ENCODE data around the gene TTLL13. TPM values are rescaled to one million over a fixed set of nuclear protein-coding genes. Genes with fewer than 3 reads are reported as not detected.

Gene TTLL13
- total RNA-seq, 2 donors from 2014 or later: not detected

- Histone ChIP-seq H3K4me1 (peaks cover 0 to 50% of the 10 kb centered on the region in 2 donors), H3K27ac (peak overlapping the region; percentile 84 to 86), H3K36me3 (peaks cover 47% of the 10 kb centered on the region), H3K27me3 (no peaks in the 10 kb centered on the region), H3K4me3 (no peak overlapping the region), H3K9me3 (no peaks in the 10 kb centered on the region)
- TF ChIP-seq CTCF (IDR thresholded peaks at IDR 0.05): no peak
- no peak for DNase-seq (ENCODE audit: low spot score)
These were observed 18.7 kb upstream of the TTLL13 start for GRCh38 chr15:90230610-90231009.

- Histone ChIP-seq H3K27me3 (no peaks in the 10 kb centered on the region), H3K27ac (peak overlapping the region; percentile 84 to 86), H3K36me3 (peaks cover 40% of the 10 kb centered on the region), H3K9me3 (no peaks in the 10 kb centered on the region), H3K4me1 (peaks cover 0 to 50% of the 10 kb centered on the region in 2 donors), H3K4me3 (no peak overlapping the region)
- DNase-seq (ENCODE audit: low spot score): no peak
- no peak for TF ChIP-seq CTCF (IDR thresholded peaks at IDR 0.05)
These were observed 18.0 kb upstream of the TTLL13 start for GRCh38 chr15:90231028-90232017.

GRCh38 chr15:90232196-90232595, 17.2 kb upstream of the TTLL13 start:
- Histone ChIP-seq H3K36me3 (peaks cover 34% of the 10 kb centered on the region), H3K27ac (peak overlapping the region in 1 of 2 donors; percentile 86), H3K4me3 (no peak overlapping the region), H3K4me1 (peaks cover 0 to 50% of the 10 kb centered on the region in 2 donors), H3K9me3 (no peaks in the 10 kb centered on the region), H3K27me3 (no peaks in the 10 kb centered on the region)
- no peak for TF ChIP-seq CTCF (IDR thresholded peaks at IDR 0.05)
- DNase-seq (ENCODE audit: low spot score): no peak

GRCh38 chr15:90232941-90233386, 16.4 kb upstream of the TTLL13 start:
- no peak for TF ChIP-seq CTCF (IDR thresholded peaks at IDR 0.05)
- H3K4me1 ChIP-seq: peaks cover 0 to 50% of the 10 kb centered on the region in 2 donors
- peaks cover 30% of the 10 kb centered on the region for H3K36me3 ChIP-seq
- H3K27ac ChIP-seq: peak overlapping the region; percentile 86 to 87
- H3K4me3 ChIP-seq: peak overlapping the region; percentile 69 to 85
- no peaks in the 10 kb centered on the region for H3K9me3 ChIP-seq
- no peaks in the 10 kb centered on the region for H3K27me3 ChIP-seq
- DNase-seq (ENCODE audit: low spot score): no peak

GRCh38 chr15:90233387-90234095, 15.8 kb upstream of the TTLL13 start, which contains the start of gene CIB1:
CIB1 (minus strand) TSS chr15:90233941; CDS start chr15:90233885, 56 bp downstream.
- peak in 1 of 2 donors; percentile 62 for TF ChIP-seq CTCF (IDR thresholded peaks at IDR 0.05)
- H3K36me3 ChIP-seq: peaks cover 30% of the 10 kb centered on the region

More at GRCh38 chr15:90233387-90234095, 15.8 kb upstream of the TTLL13 start, which contains the start of gene CIB1:
- Histone ChIP-seq H3K4me1 (peaks cover 0 to 50% of the 10 kb centered on the region in 2 donors), H3K27me3 (no peaks in the 10 kb centered on the region), H3K27ac (peak within 1 kb of the TSS; percentile 86 to 87), H3K9me3 (no peaks in the 10 kb centered on the region), H3K4me3 (peak within 1 kb of the TSS; percentile 69 to 85)
- peak; percentile 97 for DNase-seq (ENCODE audit: low spot score)

Data from right atrium auricular region (tissue), 2 donors.